B cell (primary cell): ENCODE data around the gene HOXB7. TPM values are rescaled to one million over a fixed set of nuclear protein-coding genes. Genes with fewer than 3 reads are reported as not detected.

ENCODE experiments used
- ATAC-seq: fragments of 200-7000 bp; cut with Tn5 transposase; one replicate; pipeline ENCODE4 v1.10.0; 2021; ENCODE audit warnings: low read depth, mild to moderate bottlenecking, moderate number of reproducible peaks, moderate library complexity
- CTCF ChIA-PET: fragments of 350-600 bp; sonication (Branson Sonifier 250); formaldehyde crosslinking; loops from one replicate; lab custom pipeline; 2021; ENCODE audit warnings: antibody characterized with exemption, inconsistent platforms; lab: Charles Lee
- POLR2A ChIA-PET: fragments of 350-600 bp; sonication (Branson Sonifier 250); formaldehyde crosslinking; loops from one replicate; lab custom pipeline; 2021; ENCODE audit warnings: antibody characterized with exemption; lab: Charles Lee
- DNase-seq: peaks from one replicate; pipeline ENCODE4 v3.0.0; 2013
- H2AFZ ChIP-seq: 2 replicates; pipeline ENCODE4 v1.6.1; 2012; ENCODE audit warnings: mild to moderate bottlenecking, low read depth, low read length; ENCODE audit not compliant: insufficient read depth, poor library complexity, severe bottlenecking
- H3K27ac ChIP-seq, 2 donors: 1 replicate in 1 of 2; 2 replicates in 1 of 2; pipeline ENCODE4 v1.5.1; 2012 to 2013; ENCODE audit warnings: low read length in 2 of 2, mild to moderate bottlenecking in 2 of 2, moderate library complexity in 1 of 2
- H3K27me3 ChIP-seq, 4 experiments: fragments of 200-600 bp in 1 of 4; sonication (generic) in 1 of 4; replicated peaks in 1 of 4; 1 replicate in 2 of 4; 2 replicates in 2 of 4; pipeline versions ENCODE4 v1.6.1 to v1.7.0; 2013 to 2016; ENCODE audit warnings: low read length in 3 of 4, mild to moderate bottlenecking in 2 of 4, mixed read lengths in 1 of 4, moderate library complexity in 1 of 4; ENCODE audit not compliant: insufficient read depth in 4 of 4, control insufficient read depth in 3 of 4; ENCODE audit errors: control extremely low read depth in 1 of 4
- H3K36me3 ChIP-seq, 2 experiments: replicated peaks in 1 of 2; 1 replicate in 1 of 2; 2 replicates in 1 of 2; pipeline versions ENCODE4 v1.6.1 to v1.7.1; 2013; ENCODE audit warnings: low read length in 1 of 2; ENCODE audit not compliant: insufficient read depth in 2 of 2, control insufficient read depth in 1 of 2; ENCODE audit errors: control extremely low read depth in 1 of 2, extremely low read depth in 1 of 2
- H3K4me1 ChIP-seq, 2 donors: fragments of 200-600 bp in 1 of 2; sonication (generic) in 1 of 2; 1 replicate in 1 of 2; 2 replicates in 1 of 2; pipeline versions ENCODE4 v1.5.1 to v1.6.1; 2013 to 2017; ENCODE audit warnings: low read length in 2 of 2; ENCODE audit not compliant: control insufficient read depth in 2 of 2, insufficient read depth in 2 of 2
- H3K4me2 ChIP-seq: replicated peaks from 2 replicates; pipeline ENCODE3; 2012; ENCODE audit warnings: mild to moderate bottlenecking, low read depth, low read length; ENCODE audit not compliant: poor library complexity, severe bottlenecking
- H3K4me3 ChIP-seq, 5 experiments: fragments of 200-600 bp in 1 of 5; sonication (generic) in 1 of 5; 1 replicate in 3 of 5; 2 replicates in 2 of 5; pipeline versions ENCODE4 v1.5.1 to v1.7.0; 2011 to 2016; ENCODE audit warnings: low read length in 4 of 5, mild to moderate bottlenecking in 4 of 5, low read depth in 2 of 5, control low read depth in 1 of 5, moderate library complexity in 1 of 5; ENCODE audit not compliant: insufficient read depth in 1 of 5; ENCODE audit errors: control extremely low read depth in 1 of 5, extremely low read depth in 1 of 5
- H3K79me2 ChIP-seq: fragments of 200-600 bp; sonication (generic); one replicate; pipeline ENCODE4 v1.6.0; 2016; ENCODE audit warnings: low read length; ENCODE audit not compliant: control insufficient read depth, insufficient read depth
- H3K9ac ChIP-seq: fragments of 200-600 bp; sonication (generic); 2 replicates; pipeline ENCODE4 v1.6.1; 2017; ENCODE audit warnings: mild to moderate bottlenecking, low read length, moderate library complexity
- H3K9me3 ChIP-seq, 3 donors: one replicate each; pipeline versions ENCODE4 v1.6.1 to v1.7.1; 2013; ENCODE audit warnings: low read length in 2 of 3; ENCODE audit not compliant: control insufficient read depth in 2 of 3, insufficient read depth in 1 of 3; ENCODE audit errors: control extremely low read depth in 1 of 3
- H4K20me1 ChIP-seq: 2 replicates; pipeline ENCODE4 v1.6.0; 2012; ENCODE audit warnings: mild to moderate bottlenecking, low read length; ENCODE audit not compliant: insufficient read depth, control insufficient read depth, poor library complexity, severe bottlenecking
- H3K27ac Mint-ChIP-seq: one replicate; pipeline ENCODE4 v1.8.0; 2021; ENCODE audit warnings: mixed read lengths
- H3K27me3 Mint-ChIP-seq: one replicate; pipeline ENCODE4 v1.8.0; 2021; ENCODE audit warnings: mixed read lengths
- H3K4me1 Mint-ChIP-seq: one replicate; pipeline ENCODE4 v1.8.0; 2021; ENCODE audit warnings: mixed read lengths
- H3K4me3 Mint-ChIP-seq: one replicate; pipeline ENCODE4 v1.8.0; 2021; ENCODE audit warnings: mixed read lengths
- H3K9me3 Mint-ChIP-seq: one replicate; pipeline ENCODE4 v1.8.0; 2022; ENCODE audit warnings: mixed read lengths; ENCODE audit not compliant: insufficient read depth
- EZH2 ChIP-seq: IDR thresholded peaks from 2 replicates; pipeline ENCODE4 v1.6.1; 2012; ENCODE audit warnings: borderline replicate concordance, low read depth, mild to moderate bottlenecking, moderate library complexity, low read length; ENCODE audit not compliant: insufficient read depth, poor library complexity, severe bottlenecking
- WGBS: methylation state at CpG from one replicate; pipeline ENCODE4 v1.1.5; 2013; ENCODE audit warnings: missing lambda C conversion rate; ENCODE audit not compliant: insufficient coverage; 5-methylcytosine and 5-hydroxymethylcytosine counted together
- intact Hi-C: fragments of 100-400 bp; cut with micrococcal nuclease; formaldehyde crosslinking; loops from one replicate; pipeline ENCODE4 v1.10.0; 2022
- polyA plus RNA-seq: library from polyadenylated mRNA; depleted of rRNA; stranded (reverse); fragments of >200 nt; gene quantifications from 2 replicates; pipeline ENCODE4 v1.2.3, GENCODE V29; 2012
- total RNA-seq, 2 donors: library from RNA; stranded (reverse); fragments of 120-200 nt in 1 of 2; gene quantifications; 1 replicate in 1 of 2; 2 replicates in 1 of 2; pipeline versions ENCODE4 v1.2.3 to v1.2.4, GENCODE V29; 2013 to 2022
- TF ChIP-seq, protein P1 (sequence below): fragments of 200-600 bp; IDR thresholded peaks from one replicate; pipeline ENCODE4 v1.8.0; 2022; ENCODE audit warnings: antibody characterized with exemption, mild to moderate bottlenecking

Gene HOXB7
- total and polyA plus RNA-seq, 2 donors (not counting 1 experiment from before 2014, with no cell fraction given) = 0.25 to 1.3 TPM

DNA sequence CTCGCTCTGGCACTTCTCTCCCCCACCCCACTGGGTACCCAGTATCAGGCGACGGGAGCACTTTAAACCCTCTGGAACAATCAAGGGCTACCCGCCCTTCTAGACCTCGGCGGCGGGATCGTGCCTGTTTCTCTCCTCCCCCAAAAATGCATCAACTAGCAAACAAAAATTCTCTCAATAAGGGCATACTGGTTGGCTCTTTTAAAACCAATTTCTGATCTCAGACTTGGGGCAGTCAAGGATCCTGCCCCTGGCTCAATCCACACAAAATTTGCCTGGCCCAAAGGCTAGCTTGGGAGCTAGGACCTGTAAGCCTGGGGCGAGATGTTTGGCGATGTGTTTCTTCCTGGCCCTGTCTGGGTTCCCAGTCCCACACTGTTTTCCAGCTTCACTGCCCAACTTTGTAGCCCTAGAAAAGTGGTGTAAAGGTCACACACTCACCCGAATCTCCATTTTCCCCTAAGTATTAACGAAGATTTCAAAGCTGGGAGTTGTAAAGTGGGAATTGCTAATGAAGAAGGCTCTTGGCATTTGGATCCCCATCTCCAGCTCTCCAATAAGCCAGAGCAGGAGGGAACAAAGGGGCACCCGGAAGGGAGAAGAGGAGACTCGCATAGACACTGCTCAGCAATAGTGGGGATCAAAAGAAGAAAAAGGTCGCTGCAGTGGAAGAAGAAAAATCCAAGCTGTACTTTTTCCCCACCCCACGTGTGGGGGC is 51.5 kb downstream of the HOXB7 start:
- H3K9me3 Mint-ChIP-seq = no peaks in the 10 kb centered on the region
- Histone ChIP-seq H3K4me3 (no peak overlapping the region), H3K9ac (no peak overlapping the region), H3K9me3 (peaks cover 0 to 5% (median 0%) of the 10 kb centered on the region in 3 donors), H3K4me1 (peaks cover 0 to 4% of the 10 kb centered on the region in 2 donors), H3K27me3 (peaks cover 0 to 41% (median 12%) of the 10 kb centered on the region in 4 experiments), H3K27ac (no peak overlapping the region), H3K79me2 (no peaks in the 10 kb centered on the region), H3K4me2 (no peak overlapping the region), H4K20me1 (no peaks in the 10 kb centered on the region), H3K36me3 (no peaks in the 10 kb centered on the region), H2AFZ (no peak overlapping the region)
- H3K27me3 Mint-ChIP-seq = peaks cover 33% of the 10 kb centered on the region
- ChIA-PET CTCF (no interaction called here), POLR2A (no interaction called here)
- ATAC-seq = no peak
- WGBS = 96% methylated on average over 11 of the region's 16 CpGs
- peaks cover 4% of the 10 kb centered on the region for H3K4me1 Mint-ChIP-seq
- no peak for DNase-seq
- no peak overlapping the region for H3K27ac Mint-ChIP-seq
- intact Hi-C loops = no loop called here
- TF ChIP-seq EZH2 = no peak
- TF ChIP-seq, protein P1, sequence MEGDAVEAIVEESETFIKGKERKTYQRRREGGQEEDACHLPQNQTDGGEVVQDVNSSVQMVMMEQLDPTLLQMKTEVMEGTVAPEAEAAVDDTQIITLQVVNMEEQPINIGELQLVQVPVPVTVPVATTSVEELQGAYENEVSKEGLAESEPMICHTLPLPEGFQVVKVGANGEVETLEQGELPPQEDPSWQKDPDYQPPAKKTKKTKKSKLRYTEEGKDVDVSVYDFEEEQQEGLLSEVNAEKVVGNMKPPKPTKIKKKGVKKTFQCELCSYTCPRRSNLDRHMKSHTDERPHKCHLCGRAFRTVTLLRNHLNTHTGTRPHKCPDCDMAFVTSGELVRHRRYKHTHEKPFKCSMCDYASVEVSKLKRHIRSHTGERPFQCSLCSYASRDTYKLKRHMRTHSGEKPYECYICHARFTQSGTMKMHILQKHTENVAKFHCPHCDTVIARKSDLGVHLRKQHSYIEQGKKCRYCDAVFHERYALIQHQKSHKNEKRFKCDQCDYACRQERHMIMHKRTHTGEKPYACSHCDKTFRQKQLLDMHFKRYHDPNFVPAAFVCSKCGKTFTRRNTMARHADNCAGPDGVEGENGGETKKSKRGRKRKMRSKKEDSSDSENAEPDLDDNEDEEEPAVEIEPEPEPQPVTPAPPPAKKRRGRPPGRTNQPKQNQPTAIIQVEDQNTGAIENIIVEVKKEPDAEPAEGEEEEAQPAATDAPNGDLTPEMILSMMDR = no peak
- H3K4me3 Mint-ChIP-seq = no peak overlapping the region

DNA sequence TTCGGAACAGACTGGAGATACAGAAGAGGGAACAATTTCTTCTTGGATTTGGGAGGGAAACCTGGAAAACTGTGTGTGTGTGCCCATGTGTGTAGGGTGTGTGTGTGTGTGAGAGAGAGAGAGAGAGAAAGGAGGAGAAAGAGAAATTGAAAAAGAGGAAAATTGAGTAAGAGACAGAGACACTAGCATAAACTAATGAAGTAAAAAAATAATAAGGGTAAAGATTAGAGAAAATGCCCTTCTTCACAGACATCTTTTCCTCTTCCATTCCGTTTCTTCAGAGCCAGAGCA is 52.0 kb downstream of the HOXB7 start:
- H3K27ac ChIP-seq = no peak overlapping the region
- H3K27me3 ChIP-seq = peaks cover 0 to 42% (median 12%) of the 10 kb centered on the region in 4 experiments
- ChIA-PET POLR2A (no interaction called here), CTCF (no interaction called here)
- Mint-ChIP-seq H3K27me3 (peaks cover 33% of the 10 kb centered on the region), H3K4me3 (no peak overlapping the region), H3K9me3 (no peaks in the 10 kb centered on the region), H3K4me1 (peaks cover 4% of the 10 kb centered on the region), H3K27ac (no peak overlapping the region)
- H3K4me1 ChIP-seq = peaks cover 0 to 4% of the 10 kb centered on the region in 2 donors
- H3K36me3 ChIP-seq = no peaks in the 10 kb centered on the region
- ATAC-seq (no peak), DNase-seq (no peak)
- H3K4me3 ChIP-seq = no peak overlapping the region
- no peaks in the 10 kb centered on the region for H4K20me1 ChIP-seq
- peaks cover 0 to 5% (median 0%) of the 10 kb centered on the region in 3 donors for H3K9me3 ChIP-seq
- 93% methylated on average over 2 of the region's 2 CpGs for whole genome bisulfite sequencing
- TF ChIP-seq EZH2 = no peak
- TF ChIP-seq, protein P1 = no peak
- H2AFZ ChIP-seq = no peak overlapping the region
- no peaks in the 10 kb centered on the region for H3K79me2 ChIP-seq
- H3K4me2 ChIP-seq = no peak overlapping the region
- intact Hi-C loops = no loop called here
- H3K9ac ChIP-seq = no peak overlapping the region
